ENCODE results near the gene FAM53A.

DNA sequence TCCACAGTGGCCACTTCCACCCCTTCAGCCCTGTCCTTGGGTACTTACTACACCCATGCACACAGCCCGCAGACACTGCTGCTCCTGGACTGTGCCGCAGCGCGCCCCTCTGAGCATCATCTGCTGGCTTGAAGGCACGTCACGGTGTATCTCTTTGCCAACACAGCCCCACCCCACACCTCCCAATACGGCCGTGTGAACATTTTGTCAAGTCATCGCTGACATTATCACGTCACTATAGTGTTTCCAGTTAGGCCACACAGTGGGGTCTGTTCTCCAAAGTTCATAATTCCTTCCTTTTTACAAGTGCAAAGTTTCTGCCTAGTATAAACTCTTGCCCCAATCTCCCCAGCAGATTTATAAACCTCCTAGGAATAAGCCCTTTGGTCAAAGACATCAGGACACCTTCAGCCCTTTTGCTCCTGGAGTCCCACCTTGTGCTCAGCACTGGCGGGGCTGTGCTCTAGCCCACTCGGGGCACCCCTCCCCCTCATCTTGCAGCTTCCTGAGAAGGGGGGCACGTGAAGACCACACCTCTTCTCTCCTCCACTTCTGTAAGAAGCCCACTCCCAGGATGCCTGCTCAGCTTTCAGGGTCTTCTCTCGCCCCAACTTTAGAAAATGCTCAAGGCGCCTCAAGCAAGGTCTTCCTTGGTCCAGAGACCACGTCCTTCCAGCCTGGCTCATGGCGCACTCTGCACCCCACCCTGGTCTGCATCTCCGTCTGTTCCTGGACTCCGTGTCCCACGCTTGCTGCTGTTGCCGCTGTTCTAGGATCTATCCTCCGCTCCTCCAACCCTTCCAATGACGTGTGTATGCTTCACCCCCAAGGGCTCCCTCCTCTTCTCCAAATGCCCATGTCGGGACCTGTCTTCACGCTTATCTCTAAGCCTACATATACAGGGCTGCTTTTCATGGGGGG is 7.2 kb downstream of the FAM53A start:
- TF ChIP-seq, protein P1, sequence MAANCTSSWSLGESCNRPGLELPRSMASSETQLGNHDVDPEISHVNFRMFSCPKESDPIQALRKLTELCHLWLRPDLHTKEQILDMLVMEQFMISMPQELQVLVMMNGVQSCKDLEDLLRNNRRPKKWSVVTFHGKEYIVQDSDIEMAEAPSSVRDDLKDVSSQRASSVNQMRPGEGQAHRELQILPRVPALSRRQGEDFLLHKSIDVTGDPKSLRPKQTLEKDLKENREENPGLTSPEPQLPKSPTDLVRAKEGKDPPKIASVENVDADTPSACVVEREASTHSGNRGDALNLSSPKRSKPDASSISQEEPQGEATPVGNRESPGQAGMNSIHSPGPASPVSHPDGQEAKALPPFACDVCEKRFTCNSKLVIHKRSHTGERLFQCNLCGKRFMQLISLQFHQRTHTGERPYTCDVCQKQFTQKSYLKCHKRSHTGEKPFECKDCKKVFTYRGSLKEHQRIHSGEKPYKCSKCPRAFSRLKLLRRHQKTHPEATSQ (CRISPR knock-in tag; IDR thresholded peaks at IDR 0.05; ENCODE audit: borderline replicate concordance) = no peak
- no peak for TF ChIP-seq TBP (CRISPR knock-in tag; IDR thresholded peaks at IDR 0.05)
- TF ChIP-seq, protein P2, sequence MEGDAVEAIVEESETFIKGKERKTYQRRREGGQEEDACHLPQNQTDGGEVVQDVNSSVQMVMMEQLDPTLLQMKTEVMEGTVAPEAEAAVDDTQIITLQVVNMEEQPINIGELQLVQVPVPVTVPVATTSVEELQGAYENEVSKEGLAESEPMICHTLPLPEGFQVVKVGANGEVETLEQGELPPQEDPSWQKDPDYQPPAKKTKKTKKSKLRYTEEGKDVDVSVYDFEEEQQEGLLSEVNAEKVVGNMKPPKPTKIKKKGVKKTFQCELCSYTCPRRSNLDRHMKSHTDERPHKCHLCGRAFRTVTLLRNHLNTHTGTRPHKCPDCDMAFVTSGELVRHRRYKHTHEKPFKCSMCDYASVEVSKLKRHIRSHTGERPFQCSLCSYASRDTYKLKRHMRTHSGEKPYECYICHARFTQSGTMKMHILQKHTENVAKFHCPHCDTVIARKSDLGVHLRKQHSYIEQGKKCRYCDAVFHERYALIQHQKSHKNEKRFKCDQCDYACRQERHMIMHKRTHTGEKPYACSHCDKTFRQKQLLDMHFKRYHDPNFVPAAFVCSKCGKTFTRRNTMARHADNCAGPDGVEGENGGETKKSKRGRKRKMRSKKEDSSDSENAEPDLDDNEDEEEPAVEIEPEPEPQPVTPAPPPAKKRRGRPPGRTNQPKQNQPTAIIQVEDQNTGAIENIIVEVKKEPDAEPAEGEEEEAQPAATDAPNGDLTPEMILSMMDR (CRISPR knock-in tag; IDR thresholded peaks at IDR 0.05) = no peak
- no peak for TF ChIP-seq ATF7 (IDR thresholded peaks at IDR 0.05)
- TF ChIP-seq ATF7 (CRISPR knock-in tag; IDR thresholded peaks at IDR 0.05) = no peak

Measured in HepG2 (cell line).